ENCODE measurements around the gene MYO16.
A peak's percentile ranks its signal among the peaks of the same experiment; 100 is the strongest.

MYO16 gene

DNA sequence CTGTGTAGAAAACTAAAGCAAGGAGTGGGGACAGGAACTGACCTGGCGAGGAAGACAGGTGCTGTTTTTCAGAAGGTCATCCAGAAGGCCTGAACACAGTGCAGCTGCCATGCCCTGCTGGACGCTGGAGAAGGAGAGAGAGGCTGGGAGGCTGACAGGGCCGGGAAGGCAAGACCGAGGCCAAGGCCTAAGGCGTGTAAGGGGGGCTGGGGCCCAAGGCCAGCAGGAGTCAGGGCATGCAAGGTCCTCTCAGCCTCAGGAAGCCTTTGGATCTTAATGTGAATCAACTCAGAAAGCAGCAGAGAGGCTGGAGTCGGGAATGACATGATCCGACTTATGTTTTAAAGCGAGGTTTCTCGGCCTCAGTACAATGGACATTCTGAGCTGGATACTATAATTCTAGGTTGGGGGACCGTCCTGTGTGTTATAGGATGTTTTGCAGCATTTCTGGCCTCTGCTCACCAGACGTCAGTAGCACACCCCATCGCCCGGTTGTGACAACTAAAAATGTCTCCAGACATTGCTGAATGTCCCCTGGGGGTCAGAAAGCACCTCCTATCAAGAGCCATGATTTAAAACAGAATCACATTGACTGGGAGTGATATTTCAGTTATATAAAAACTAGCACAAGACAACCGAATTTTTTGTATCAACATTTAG, 530.4 kb downstream of the MYO16 start:
- Mint-ChIP-seq H3K36me3 (ENCODE audit: low read depth) (no peaks in the 10 kb centered on the region), H3K4me3 (no peak overlapping the region), H3K27me3 (peaks cover 19% of the 10 kb centered on the region), H3K9me3 (no peaks in the 10 kb centered on the region), H3K4me1 (peaks cover 15% of the 10 kb centered on the region), H3K27ac (no peak overlapping the region)
- DNase-seq, result no peak
- no peak for ATAC-seq

DNA sequence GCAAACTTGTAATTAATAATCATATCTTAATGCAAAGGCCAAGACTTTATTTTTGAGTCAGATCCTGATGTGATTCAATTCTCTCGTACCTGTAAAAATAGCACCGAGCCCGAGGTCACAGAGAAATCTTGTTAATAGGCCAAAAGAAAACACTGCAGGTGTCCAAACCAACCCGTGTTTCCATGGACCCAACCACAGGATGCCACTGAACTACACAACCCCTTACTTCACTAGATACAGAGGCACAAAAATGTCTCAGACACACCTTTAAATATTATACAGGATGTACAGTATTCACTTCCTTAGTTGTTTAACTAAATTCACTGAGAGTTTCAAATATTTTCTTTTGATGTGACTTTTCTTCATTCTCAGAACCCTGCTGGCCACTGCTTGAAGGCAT, 530.9 kb downstream of the MYO16 start:
- Mint-ChIP-seq H3K4me3 (no peak overlapping the region), H3K4me1 (peaks cover 15% of the 10 kb centered on the region), H3K27me3 (peaks cover 19% of the 10 kb centered on the region), H3K36me3 (ENCODE audit: low read depth) (no peaks in the 10 kb centered on the region), H3K9me3 (no peaks in the 10 kb centered on the region), H3K27ac (no peak overlapping the region)
- DNase-seq (no peak), ATAC-seq (no peak)

DNA sequence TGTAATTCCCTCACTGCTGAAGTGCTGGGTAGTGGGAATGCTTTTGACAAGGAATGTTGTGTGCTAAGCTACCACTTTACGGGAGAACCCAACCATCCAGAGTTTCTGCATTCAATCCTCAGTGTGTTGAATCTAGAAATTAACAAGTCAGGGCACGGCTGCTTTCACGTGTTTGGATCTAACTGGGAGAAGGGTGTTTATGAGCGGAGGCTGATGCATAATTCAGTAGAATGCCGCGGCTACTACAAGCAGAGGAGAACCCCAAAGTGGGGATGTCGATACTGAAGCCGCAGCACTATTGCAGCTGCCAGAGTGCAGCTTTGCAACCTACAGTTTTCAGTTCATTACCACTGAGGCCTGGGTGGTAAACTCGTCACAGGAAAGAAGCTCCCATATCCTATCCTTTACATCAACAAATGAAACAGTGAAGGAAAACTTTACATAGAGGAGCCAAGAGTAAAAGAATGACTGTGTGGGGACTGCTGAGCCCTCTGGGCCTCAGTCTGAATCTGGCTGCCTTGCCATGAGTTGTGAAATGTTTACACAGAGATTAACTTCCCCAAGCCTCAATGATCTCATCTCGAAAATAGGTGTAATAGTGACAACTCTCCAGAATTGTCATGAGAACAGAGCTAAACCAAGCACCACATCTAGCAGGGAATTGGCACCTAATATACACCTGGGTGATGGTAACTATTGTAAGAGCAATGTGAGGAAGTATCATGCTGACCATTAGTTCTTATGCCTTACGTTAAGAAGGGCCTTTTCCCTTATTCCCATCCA, 531.7 kb downstream of the MYO16 start:
- Mint-ChIP-seq H3K36me3 (ENCODE audit: low read depth) (no peaks in the 10 kb centered on the region), H3K9me3 (no peaks in the 10 kb centered on the region), H3K27me3 (peaks cover 20% of the 10 kb centered on the region), H3K4me1 (peaks cover 15% of the 10 kb centered on the region), H3K27ac (no peak overlapping the region), H3K4me3 (no peak overlapping the region)
- ATAC-seq (peak; percentile 16), DNase-seq (no peak)

DNA sequence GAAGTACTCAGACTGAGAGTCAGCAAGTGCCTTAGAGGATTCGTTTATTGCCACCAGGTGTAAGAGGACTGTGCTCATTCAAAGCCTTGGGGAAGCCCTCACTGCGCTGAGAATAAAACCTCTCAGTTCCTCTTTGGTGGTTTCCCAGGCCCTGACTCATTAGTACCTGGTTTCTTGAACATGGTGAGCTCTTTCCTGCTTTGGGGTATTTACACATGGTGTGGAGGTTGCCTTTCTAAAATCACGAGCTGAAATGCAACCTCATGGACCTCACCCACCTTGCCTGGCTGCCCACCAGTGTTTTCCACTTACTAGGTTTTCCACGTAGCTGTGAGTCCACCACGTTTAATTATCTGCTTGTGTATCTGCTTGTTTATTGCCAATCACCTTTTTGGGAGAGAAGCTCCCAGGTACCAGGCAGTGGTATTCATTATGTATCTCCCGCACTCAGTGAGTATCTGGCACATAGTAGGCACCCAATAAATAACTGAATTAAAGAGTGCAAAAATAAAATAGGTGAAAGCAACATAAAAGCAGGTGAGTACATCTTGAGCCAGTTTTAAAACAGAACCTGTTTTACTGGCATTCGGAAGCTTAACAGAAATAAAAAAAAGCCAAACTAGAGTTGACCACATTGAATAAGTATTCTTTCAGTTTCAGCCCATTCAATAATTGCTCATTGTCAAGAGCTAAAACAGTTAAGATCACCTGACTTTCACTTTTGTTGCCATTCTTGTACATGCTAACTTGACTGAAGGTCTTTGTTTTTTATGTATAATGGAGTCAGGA, 533.0 kb downstream of the MYO16 start:
- Mint-ChIP-seq H3K36me3 (ENCODE audit: low read depth) (no peaks in the 10 kb centered on the region), H3K9me3 (no peaks in the 10 kb centered on the region), H3K4me1 (peaks cover 15% of the 10 kb centered on the region), H3K27ac (peak overlapping the region; percentile 85), H3K4me3 (no peak overlapping the region), H3K27me3 (peaks cover 16% of the 10 kb centered on the region)
- DNase-seq (peak; percentile 31), ATAC-seq (peak; percentile 95)

DNA sequence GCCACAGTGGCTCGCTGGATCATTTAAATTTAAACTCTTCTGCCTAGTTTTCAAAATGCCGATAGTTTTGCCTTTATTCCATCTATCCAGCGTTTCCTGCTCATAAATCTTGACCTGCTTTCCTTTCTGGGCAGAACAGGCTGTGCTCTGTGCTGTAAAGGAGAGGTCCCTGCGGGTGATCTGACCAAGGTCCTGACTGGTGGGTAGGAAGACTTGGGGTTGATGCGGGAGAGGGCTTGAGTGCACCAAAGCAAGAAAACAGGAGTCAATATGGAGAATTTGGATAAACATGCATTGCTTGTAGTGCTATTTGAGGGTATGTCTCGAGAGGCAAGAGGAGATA, 533.6 kb downstream of the MYO16 start:
- Mint-ChIP-seq H3K4me1 (peaks cover 15% of the 10 kb centered on the region), H3K4me3 (no peak overlapping the region), H3K9me3 (no peaks in the 10 kb centered on the region), H3K27me3 (peaks cover 12% of the 10 kb centered on the region), H3K36me3 (ENCODE audit: low read depth) (no peaks in the 10 kb centered on the region), H3K27ac (no peak overlapping the region)
- no peak for ATAC-seq
- DNase-seq, result no peak

DNA sequence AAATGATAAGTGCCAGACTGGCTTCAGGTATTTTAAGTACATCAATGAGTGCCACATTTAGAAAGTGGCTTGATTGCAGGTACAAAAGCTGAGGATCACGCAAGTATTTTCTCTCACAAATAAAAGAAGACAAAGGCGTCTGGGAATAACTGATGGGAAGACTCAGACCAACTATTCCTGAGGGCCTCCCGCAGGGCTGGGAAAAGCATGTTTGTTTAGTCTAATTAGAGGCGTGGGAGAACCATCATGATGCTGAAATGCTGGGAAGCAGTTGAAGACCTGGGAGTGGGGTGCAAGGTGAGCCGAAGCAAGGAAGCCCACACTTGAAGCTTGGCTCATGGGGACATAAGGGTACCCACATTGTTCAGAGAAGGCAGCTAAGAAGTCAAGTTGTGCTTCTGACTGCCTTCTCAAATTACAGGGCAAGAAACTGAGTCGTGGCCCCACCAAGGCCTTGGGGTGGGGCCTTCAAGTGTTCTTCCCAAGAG, 536.0 kb downstream of the MYO16 start:
- peaks cover 15% of the 10 kb centered on the region for H3K4me1 Mint-ChIP-seq
- no peak overlapping the region for H3K4me3 Mint-ChIP-seq
- peaks cover 17% of the 10 kb centered on the region for H3K27me3 Mint-ChIP-seq
- DNase-seq (no peak), ATAC-seq (no peak)
- H3K9me3 Mint-ChIP-seq, result no peaks in the 10 kb centered on the region
- no peaks in the 10 kb centered on the region for H3K36me3 Mint-ChIP-seq (ENCODE audit: low read depth)
- no peak overlapping the region for H3K27ac Mint-ChIP-seq

DNA sequence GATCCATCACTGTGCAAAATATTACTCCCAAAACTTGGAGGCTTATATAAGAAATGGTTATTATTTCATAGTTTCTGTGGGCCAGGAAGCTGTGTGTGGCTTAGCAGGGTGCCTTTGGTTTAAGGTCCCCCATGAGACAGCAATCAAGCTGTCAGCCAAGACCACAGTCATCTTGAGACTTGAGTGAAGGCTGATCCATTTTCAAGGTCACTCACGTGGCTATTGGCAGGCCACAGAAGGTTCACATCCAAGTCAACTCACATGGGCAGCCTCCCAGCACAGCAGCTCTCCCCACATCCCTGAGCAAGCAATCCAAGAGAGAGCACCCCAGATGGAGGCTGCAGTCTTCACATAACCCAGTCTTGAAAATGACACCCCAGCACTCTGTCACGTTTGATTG, 537.4 kb downstream of the MYO16 start:
- Mint-ChIP-seq H3K36me3 (ENCODE audit: low read depth) (no peaks in the 10 kb centered on the region), H3K9me3 (no peaks in the 10 kb centered on the region), H3K27ac (no peak overlapping the region), H3K4me1 (peaks cover 13% of the 10 kb centered on the region), H3K4me3 (no peak overlapping the region), H3K27me3 (peaks cover 17% of the 10 kb centered on the region)
- no peak for DNase-seq
- no peak for ATAC-seq

DNA sequence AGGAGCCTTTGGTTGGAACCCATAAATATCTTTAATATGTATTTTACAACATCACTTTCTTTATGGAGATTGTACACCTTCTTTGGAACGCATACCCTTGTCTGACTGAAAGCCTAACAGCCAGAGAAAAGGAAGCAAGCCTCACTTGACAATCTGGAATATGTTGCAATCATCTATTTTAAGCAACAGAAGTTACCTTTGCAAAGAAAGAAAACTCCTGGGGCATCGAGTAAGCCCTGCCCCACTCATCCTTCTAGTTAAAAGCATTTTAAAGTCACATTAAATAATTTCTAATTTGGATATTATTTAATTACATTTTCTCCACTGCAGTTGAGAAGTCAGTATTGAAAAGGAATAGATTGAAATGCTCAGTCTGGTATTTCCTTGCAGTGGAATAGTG, 542.7 kb downstream of the MYO16 start:
- ATAC-seq, result no peak
- no peaks in the 10 kb centered on the region for H3K4me1 Mint-ChIP-seq
- no peak overlapping the region for H3K27ac Mint-ChIP-seq
- DNase-seq, result no peak
- no peaks in the 10 kb centered on the region for H3K36me3 Mint-ChIP-seq (ENCODE audit: low read depth)
- H3K27me3 Mint-ChIP-seq, result peaks cover 8% of the 10 kb centered on the region
- H3K9me3 Mint-ChIP-seq, result no peaks in the 10 kb centered on the region
- H3K4me3 Mint-ChIP-seq, result no peak overlapping the region

DNA sequence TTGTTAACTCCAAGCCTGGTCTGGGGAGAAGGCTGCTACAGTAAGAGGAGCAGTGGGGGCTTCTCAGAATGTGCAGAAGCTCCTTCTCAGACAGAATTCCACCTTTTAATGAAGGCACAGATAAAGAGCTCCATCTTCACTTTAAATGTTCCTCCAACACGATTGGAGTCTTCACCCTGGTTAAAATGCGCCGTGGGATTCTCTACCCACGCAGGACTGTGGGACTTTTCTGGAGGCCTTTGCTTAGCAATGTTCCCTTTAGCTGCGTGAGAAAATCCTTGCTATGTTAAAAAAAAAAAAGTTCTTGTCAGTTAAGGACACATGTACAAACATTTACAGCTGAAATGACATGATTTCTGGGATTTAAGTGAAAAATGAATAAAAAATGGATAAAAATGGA, 546.3 kb downstream of the MYO16 start:
- DNase-seq (no peak), ATAC-seq (no peak)
- Mint-ChIP-seq H3K4me3 (no peak overlapping the region), H3K4me1 (no peaks in the 10 kb centered on the region), H3K36me3 (ENCODE audit: low read depth) (no peaks in the 10 kb centered on the region), H3K27me3 (peaks cover 5% of the 10 kb centered on the region), H3K9me3 (no peaks in the 10 kb centered on the region), H3K27ac (no peak overlapping the region)

DNA sequence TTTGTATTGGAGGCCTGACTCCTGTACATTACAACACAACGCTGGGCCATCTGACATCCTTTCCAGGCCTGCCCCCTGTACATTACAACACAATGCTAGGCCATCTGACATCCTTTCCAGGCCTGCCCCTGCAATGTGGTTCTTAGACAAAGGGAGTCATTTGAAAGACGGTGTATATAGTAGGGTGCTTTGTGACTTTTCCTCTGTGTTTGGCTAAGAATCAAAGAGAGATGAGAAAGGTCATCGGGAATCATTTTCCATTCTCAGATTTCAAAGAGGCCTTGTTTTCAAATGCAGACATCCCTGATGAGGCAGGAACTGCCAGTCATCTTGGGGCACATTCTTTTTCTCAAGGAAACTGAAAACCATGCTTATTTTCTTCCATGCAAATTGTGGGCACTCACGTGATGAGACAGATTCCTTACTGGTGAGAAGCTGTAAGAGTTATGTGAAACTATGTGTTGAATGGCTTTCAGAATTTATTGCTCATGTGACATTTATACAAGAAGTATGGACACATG, 551.6 kb downstream of the MYO16 start:
- Mint-ChIP-seq H3K9me3 (no peaks in the 10 kb centered on the region), H3K27me3 (peaks cover 5% of the 10 kb centered on the region), H3K27ac (no peak overlapping the region), H3K4me1 (no peaks in the 10 kb centered on the region), H3K4me3 (no peak overlapping the region), H3K36me3 (ENCODE audit: low read depth) (no peaks in the 10 kb centered on the region)
- DNase-seq, result no peak
- no peak for ATAC-seq

DNA sequence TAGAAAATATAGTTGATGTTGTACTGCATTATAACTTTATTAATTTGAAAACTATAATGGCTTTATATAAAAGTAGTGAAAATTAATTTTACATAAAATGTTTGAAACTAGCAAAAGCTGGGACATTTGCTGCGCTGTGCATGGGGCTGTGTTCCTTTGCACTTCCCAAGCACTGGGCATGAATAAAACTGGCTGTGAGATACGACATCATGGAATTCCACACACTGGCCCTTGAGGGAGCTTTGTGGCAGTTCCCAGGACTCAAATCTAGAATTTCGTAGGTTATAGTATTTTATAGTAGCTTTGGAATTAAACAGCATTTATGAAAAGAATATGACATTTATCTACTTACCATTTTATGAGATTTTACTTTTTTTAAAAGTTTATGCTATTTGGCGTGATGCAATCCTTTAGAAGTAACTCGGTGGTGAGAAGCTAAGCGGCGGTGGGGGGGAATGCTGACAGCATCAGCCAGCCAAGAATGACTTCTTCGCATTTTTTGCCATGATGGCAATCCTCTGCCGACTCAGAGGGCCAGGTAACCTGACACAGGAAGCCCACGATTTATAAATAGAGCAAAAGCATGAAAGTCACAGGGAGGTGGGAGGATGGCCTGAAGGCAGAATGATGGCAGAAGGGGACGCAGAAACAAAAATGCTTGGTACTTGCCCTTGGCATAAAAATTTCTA, 553.5 kb downstream of the MYO16 start:
- Mint-ChIP-seq H3K4me3 (no peak overlapping the region), H3K4me1 (no peaks in the 10 kb centered on the region), H3K27me3 (peaks cover 5% of the 10 kb centered on the region), H3K36me3 (ENCODE audit: low read depth) (no peaks in the 10 kb centered on the region), H3K9me3 (no peaks in the 10 kb centered on the region), H3K27ac (no peak overlapping the region)
- no peak for DNase-seq
- ATAC-seq, result no peak

DNA sequence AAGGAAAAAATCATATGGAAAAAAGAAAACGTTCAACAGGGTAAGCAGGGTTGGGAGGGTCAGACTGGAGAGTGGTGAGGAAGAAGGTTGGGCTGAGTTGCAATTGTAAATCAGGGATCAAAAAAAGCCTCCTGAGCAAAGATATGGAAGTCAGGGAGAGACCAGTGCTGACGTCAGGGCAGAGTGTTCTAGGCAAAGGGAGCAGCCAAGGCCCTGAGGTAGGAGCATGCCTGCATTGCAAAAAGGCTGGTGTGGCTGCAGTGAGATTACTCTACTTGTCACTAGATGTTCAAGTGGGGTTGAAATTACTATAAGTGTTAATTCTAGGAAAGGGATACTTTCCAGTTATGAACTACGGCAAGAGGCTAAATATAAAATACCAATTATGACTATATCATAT, 562.0 kb downstream of the MYO16 start:
- Mint-ChIP-seq H3K27ac (no peak overlapping the region), H3K36me3 (ENCODE audit: low read depth) (no peaks in the 10 kb centered on the region), H3K4me1 (no peaks in the 10 kb centered on the region), H3K27me3 (peaks cover 6% of the 10 kb centered on the region), H3K4me3 (no peak overlapping the region), H3K9me3 (no peaks in the 10 kb centered on the region)
- DNase-seq, result no peak
- ATAC-seq, result no peak

DNA sequence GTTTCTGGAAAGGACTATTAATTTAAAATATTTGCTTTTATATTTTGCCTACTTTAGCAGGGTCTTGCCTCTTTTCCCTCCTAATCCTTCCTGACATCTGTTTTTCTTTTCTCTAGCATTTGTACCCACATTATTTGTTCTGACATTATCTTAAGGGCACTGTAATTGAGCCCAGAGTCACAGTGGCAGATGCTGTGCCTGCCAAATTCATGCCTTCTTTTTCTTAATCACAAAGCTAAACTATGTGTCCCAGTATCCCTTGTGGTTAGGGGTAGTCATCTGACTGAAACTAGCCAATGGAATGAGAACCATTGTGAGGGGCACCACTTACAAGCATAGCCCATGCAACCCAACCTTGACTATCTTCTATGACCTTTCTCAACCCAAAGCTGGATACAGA, 562.9 kb downstream of the MYO16 start:
- no peaks in the 10 kb centered on the region for H3K9me3 Mint-ChIP-seq
- peaks cover 10% of the 10 kb centered on the region for H3K27me3 Mint-ChIP-seq
- no peaks in the 10 kb centered on the region for H3K36me3 Mint-ChIP-seq (ENCODE audit: low read depth)
- DNase-seq, result no peak
- no peak for ATAC-seq
- H3K4me1 Mint-ChIP-seq, result no peaks in the 10 kb centered on the region
- no peak overlapping the region for H3K4me3 Mint-ChIP-seq
- H3K27ac Mint-ChIP-seq, result no peak overlapping the region

DNA sequence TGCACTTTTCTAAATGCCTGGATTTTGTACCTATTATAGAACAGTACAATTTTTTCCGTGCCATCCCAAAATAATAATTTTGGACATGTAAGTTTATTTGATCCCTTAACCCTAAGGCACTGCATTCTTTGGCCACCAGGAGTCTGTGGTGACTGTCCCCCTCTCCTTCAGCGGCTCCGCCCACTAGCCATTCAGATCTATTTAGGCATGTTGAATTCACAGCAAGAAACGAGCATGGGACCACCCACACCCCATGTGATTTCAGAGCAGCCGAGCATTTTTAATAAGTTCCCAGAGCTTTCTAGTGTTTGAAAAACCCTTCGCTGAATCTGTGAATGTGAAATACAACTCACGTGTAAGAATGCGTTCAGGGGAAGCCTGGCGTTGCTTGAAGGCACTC, 567.5 kb downstream of the MYO16 start:
- no peak overlapping the region for H3K4me3 Mint-ChIP-seq
- H3K27ac Mint-ChIP-seq, result no peak overlapping the region
- ATAC-seq (no peak), DNase-seq (no peak)
- H3K9me3 Mint-ChIP-seq, result no peaks in the 10 kb centered on the region
- H3K27me3 Mint-ChIP-seq, result peaks cover 11% of the 10 kb centered on the region
- H3K36me3 Mint-ChIP-seq (ENCODE audit: low read depth), result no peaks in the 10 kb centered on the region
- no peaks in the 10 kb centered on the region for H3K4me1 Mint-ChIP-seq

Measured in activated naive CD8-positive, alpha-beta T cell treated with anti-CD3 and anti-CD28 coated beads, Interleukin-2, amount 50 U/mL, for 24 hours (primary cell).